IPS-18a (cell line): Measurements from ENCODE around the gene ACER3.

ENCODE experiments used
- H3K27ac ChIP-seq: one replicate; pipeline ENCODE4 v1.5.1; 2013; ENCODE audit warnings: low read length
- H3K27me3 ChIP-seq: one replicate; pipeline ENCODE4 v1.6.1; 2013; ENCODE audit warnings: mild to moderate bottlenecking, low read length; ENCODE audit not compliant: control insufficient read depth, insufficient read depth
- H3K36me3 ChIP-seq: one replicate; pipeline ENCODE4 v1.6.1; 2013; ENCODE audit warnings: low read depth, low read length; ENCODE audit not compliant: control insufficient read depth
- H3K4me1 ChIP-seq: one replicate; pipeline ENCODE4 v1.6.1; 2013; ENCODE audit warnings: low read depth, low read length; ENCODE audit not compliant: control insufficient read depth
- H3K4me3 ChIP-seq: one replicate; pipeline ENCODE4 v1.5.1; 2013; ENCODE audit warnings: low read length
- H3K9ac ChIP-seq: one replicate; pipeline ENCODE4 v1.6.1; 2013; ENCODE audit warnings: mild to moderate bottlenecking, low read length, moderate library complexity
- H3K9me3 ChIP-seq: one replicate; pipeline ENCODE4 v1.6.1; 2013; ENCODE audit warnings: low read depth, low read length; ENCODE audit not compliant: control insufficient read depth

Gene ACER3

GRCh38 chr11:77074626-77075221 is 214.0 kb downstream of the ACER3 start:
- Histone ChIP-seq H3K27me3 (no peaks in the 10 kb centered on the region), H3K4me1 (no peaks in the 10 kb centered on the region), H3K4me3 (no peak overlapping the region), H3K27ac (no peak overlapping the region), H3K9ac (no peak overlapping the region), H3K9me3 (no peaks in the 10 kb centered on the region), H3K36me3 (no peaks in the 10 kb centered on the region)

- no peaks in the 10 kb centered on the region for H3K9me3 ChIP-seq
- H3K4me1 ChIP-seq: no peaks in the 10 kb centered on the region
- H3K9ac ChIP-seq: no peak overlapping the region
- H3K36me3 ChIP-seq: no peaks in the 10 kb centered on the region
- no peak overlapping the region for H3K27ac ChIP-seq
- H3K27me3 ChIP-seq: no peaks in the 10 kb centered on the region
- no peak overlapping the region for H3K4me3 ChIP-seq
Observed at GRCh38 chr11:77075425-77075905, 214.7 kb downstream of the ACER3 start.
